H1 (cell line): ENCODE results near the gene MXD1. TPM values are rescaled to one million over a fixed set of nuclear protein-coding genes. Genes with fewer than 3 reads are reported as not detected.

Experiments
- GABPA ChIP-seq: IDR thresholded peaks from 2 replicates; pipeline ENCODE4 v1.6.1; 2011; ENCODE audit warnings: mild to moderate bottlenecking, low read length, moderate library complexity, borderline replicate concordance; ENCODE audit not compliant: insufficient read depth
- HDAC2 ChIP-seq, 2 experiments: fragments of 300-600 bp in 1 of 2; sonication (generic) in 1 of 2; IDR thresholded peaks; 2 replicates each; pipeline ENCODE4 v1.6.1; 2011 to 2012; ENCODE audit warnings: low read depth in 2 of 2, low read length in 2 of 2, mild to moderate bottlenecking in 2 of 2, moderate library complexity in 2 of 2, borderline replicate concordance in 1 of 2, inconsistent platforms in 1 of 2
- SP1 ChIP-seq: IDR thresholded peaks from 2 replicates; pipeline ENCODE4 v1.6.1; 2011; ENCODE audit warnings: low read depth, low read length
- SP4 ChIP-seq: IDR thresholded peaks from 2 replicates; pipeline ENCODE4 v1.6.1; 2012; ENCODE audit warnings: low read length, inconsistent platforms
- polyA plus RNA-seq, 7 experiments: library from polyadenylated mRNA; depleted of rRNA in 3 of 7; stranded (reverse) in 5 of 7; unstranded in 2 of 7; fragments of >200 nt in 5 of 7; fragments of 200-250 nt in 2 of 7; gene quantifications; 1 replicate in 5 of 7; 2 replicates in 1 of 7; 4 replicates in 1 of 7; pipeline versions ENCODE4 v1.2.1 to v1.2.3, GENCODE V29; 2011 to 2013; ENCODE audit warnings: missing spikeins in 2 of 7, mixed read lengths in 2 of 7
- total RNA-seq: library from RNA; stranded (reverse); fragmentation: NEBNext Ultra II Directional; extraction: Animal tissue kit (Norgen Biotek cat#: 25700); gene quantifications from 2 replicates; pipeline ENCODE4 v1.2.1, GENCODE V29; 2021

The MXD1 gene
- total and polyA plus RNA-seq, 2 of the 8 experiments (the other 6 are each of a cell fraction or from before 2014, with no cell fraction given) = 1.6 to 2.6 TPM

DNA sequence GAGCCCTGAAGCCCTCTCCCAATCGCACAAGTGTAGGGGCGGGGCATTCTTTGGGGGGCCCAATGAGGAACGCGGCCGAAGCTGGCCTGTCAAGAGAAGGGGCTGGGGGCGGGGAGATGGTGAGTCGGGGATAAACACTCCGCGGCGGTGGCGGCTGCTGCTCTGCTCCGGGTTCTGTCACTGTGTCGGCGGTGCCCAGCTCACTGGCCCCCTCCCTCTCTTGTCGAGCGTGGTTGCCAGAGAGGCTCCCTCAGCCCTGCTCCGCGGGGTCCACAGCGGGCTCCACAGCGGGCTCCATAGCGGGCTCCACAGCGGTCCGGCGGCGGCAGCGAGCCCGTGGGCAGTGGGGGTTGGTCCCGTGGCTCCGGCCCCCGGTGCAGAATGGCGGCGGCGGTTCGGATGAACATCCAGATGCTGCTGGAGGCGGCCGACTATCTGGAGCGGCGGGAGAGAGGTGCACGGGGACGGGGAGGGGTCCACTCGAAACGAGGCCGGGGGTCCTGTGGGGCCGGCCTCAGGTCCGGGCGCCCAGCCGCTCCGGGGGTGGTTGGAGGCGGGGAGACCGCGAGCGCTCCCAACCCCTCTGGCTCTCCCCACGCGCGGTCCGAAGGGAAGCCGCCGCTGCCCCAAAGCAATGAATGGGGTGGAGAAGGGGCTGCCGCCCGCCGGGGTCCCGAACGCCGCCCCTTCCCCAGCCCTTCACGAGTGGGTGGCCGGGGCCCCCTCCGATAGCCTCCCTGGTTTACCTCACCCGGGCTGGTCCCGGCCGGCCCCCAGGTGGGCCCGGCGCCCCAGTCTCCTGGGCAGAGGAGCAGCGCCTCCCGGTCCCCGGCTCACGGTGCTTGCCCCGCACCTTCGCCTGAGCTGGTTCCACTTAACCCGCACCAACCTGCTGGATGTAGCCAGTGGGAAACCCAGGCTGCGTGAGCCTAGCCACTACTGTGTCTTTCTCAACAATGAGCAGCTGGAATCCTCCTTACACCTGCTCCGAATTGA, at the start of gene MXD1 (continued):
- TF ChIP-seq GABPA (no peak), HDAC2 (IDR thresholded peaks at IDR 0.05; ENCODE audit: borderline replicate concordance in 1 of 2, low read depth in 2 of 2, low read length in 2 of 2) (no peak; a peak in 1 of 4 replicates), SP1 (no peak), SP4 (no peak; the same call in 1 of the 2 replicates)
